Measurements from ENCODE around the gene ARMC8.

ARMC8 gene

GRCh38 chr3:138173769-138174420 lies 13.2 kb upstream of the ARMC8 start:
- H3K27ac ChIP-seq (ENCODE audit: low read length) = no peak overlapping the region
- H3K9me3 ChIP-seq (ENCODE audit: control insufficient read depth, insufficient read depth, low read length) = no peaks in the 10 kb centered on the region
- H3K4me3 ChIP-seq (ENCODE audit: low read length) = peak overlapping the region; percentile 73; the same call in 1 of the 2 replicates
- WGBS (ENCODE audit: insufficient coverage, insufficient read length) = no CpG with 5 or more reads among the region's 13 CpGs
- DNase-seq (ENCODE audit: low read depth, low spot score) = no peak
- no peaks in the 10 kb centered on the region for H3K27me3 ChIP-seq (ENCODE audit: control insufficient read depth, insufficient read depth, low read length)
- no peaks in the 10 kb centered on the region for H3K4me1 ChIP-seq (ENCODE audit: control insufficient read depth, insufficient read depth, low read length)
- H3K36me3 ChIP-seq (ENCODE audit: control insufficient read depth, insufficient read depth, low read length) = peaks cover 2% of the 10 kb centered on the region; the same call in 1 of the 2 replicates

DNA sequence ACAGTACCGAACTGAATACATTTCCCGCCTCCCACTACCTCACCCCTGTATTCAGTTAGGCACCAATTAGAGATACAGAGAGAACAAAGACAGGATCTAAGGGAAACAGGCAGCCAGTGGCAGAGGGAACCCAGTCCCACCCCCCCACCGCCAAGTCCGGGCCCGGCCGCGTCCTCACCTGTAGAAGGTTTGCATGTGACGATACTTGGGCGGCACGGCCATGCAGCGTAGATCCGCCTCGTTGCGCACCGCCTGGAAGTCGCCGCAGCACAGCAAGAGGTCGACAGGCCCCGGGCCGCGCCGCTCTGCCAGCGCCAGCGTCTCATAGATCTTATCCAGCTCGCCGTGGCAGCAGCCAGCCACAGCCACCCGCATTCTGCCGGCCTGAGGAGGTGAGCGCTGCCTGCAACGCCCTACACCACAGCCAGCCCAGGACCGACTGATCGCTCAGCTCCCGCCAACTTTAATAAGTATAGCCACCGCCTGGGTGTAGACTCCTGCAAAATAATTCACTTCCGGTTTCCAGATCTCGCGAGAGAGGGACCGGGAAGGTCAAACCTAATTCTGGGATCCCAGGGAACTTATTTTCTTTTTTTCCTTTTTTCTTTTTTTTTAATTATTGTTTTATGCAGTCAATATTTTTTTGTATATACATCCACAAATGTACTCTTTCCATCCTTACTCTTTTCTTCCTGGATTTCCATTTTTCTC lies 12.5 kb upstream of the ARMC8 start, which contains the start of gene DBR1:
Gene DBR1, minus strand, starts transcription at position 501 of the 711 bp plus-strand sequence. Its CDS starts 126 bp downstream, at position 375.
- Histone ChIP-seq H3K36me3 (ENCODE audit: control insufficient read depth, insufficient read depth, low read length) (no peaks in the 10 kb centered on the region), H3K27me3 (ENCODE audit: control insufficient read depth, insufficient read depth, low read length) (no peaks in the 10 kb centered on the region), H3K4me3 (ENCODE audit: low read length) (peak within 1 kb of the TSS; percentile 73), H3K4me1 (ENCODE audit: control insufficient read depth, insufficient read depth, low read length) (no peaks in the 10 kb centered on the region), H3K9me3 (ENCODE audit: control insufficient read depth, insufficient read depth, low read length) (no peaks in the 10 kb centered on the region), H3K27ac (ENCODE audit: low read length) (no peak within 1 kb of the TSS)
- no CpG with 5 or more reads among the region's 38 CpGs for WGBS (ENCODE audit: insufficient coverage, insufficient read length)
- DNase-seq (ENCODE audit: low read depth, low spot score) = no peak

GRCh38 chr3:138180375-138181029 lies 6.6 kb upstream of the ARMC8 start:
- Histone ChIP-seq H3K4me1 (ENCODE audit: control insufficient read depth, insufficient read depth, low read length) (no peaks in the 10 kb centered on the region), H3K27me3 (ENCODE audit: control insufficient read depth, insufficient read depth, low read length) (no peaks in the 10 kb centered on the region), H3K4me3 (ENCODE audit: low read length) (no peak overlapping the region), H3K9me3 (ENCODE audit: control insufficient read depth, insufficient read depth, low read length) (no peaks in the 10 kb centered on the region), H3K27ac (ENCODE audit: low read length) (no peak overlapping the region), H3K36me3 (ENCODE audit: control insufficient read depth, insufficient read depth, low read length) (no peaks in the 10 kb centered on the region)
- no CpG with 5 or more reads among the region's 2 CpGs for WGBS (ENCODE audit: insufficient coverage, insufficient read length)
- no peak for DNase-seq (ENCODE audit: low read depth, low spot score)

DNA sequence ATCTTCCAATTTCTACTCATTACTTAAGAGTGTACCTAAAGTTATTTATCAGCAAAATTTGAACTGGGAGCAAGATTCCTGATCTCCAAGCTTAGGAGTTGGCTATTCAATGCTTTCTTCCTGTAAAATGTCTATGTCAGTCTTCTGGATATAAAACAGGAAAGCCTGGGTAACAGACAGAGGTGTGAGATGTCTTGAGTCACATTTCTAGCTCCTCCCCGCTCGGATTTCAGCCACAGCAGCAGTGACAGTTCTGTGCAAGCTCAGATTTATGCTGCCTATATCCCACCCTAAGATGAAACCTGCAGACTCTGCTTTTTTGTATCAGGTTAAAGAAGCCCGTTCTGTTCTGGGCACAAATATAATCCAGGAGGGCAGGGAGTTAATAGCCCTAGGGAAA lies 2.1 kb upstream of the ARMC8 start:
- no peak for DNase-seq (ENCODE audit: low read depth, low spot score)
- no CpG with 5 or more reads among the region's 3 CpGs for WGBS (ENCODE audit: insufficient coverage, insufficient read length)
- no peaks in the 10 kb centered on the region; the same call in 1 of the 2 replicates for H3K4me1 ChIP-seq (ENCODE audit: control insufficient read depth, insufficient read depth, low read length)

DNA sequence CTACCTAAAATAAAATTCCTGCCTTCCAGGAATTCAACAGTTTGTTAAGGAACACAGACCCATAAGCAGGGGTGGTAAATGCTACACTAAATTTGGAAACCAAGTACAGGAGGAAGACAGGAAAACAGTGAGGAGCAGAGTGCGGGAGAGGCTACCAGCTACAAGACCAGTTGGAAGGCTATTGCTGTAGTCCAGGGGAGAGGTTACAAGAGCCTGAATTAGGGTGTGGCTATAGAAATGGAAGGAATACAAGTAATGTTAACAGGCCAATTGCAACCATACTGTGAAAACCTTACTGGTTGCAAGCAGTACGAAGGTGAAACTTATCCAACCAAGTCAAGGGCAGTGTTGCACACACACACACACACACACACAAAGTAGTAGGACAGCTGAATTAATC lies 880 bp upstream of the ARMC8 start:
- Histone ChIP-seq H3K9me3 (ENCODE audit: control insufficient read depth, insufficient read depth, low read length) (no peaks in the 10 kb centered on the region), H3K27ac (ENCODE audit: low read length) (no peak overlapping the region), H3K27me3 (ENCODE audit: control insufficient read depth, insufficient read depth, low read length) (no peaks in the 10 kb centered on the region), H3K4me3 (ENCODE audit: low read length) (no peak overlapping the region), H3K36me3 (ENCODE audit: control insufficient read depth, insufficient read depth, low read length) (no peaks in the 10 kb centered on the region), H3K4me1 (ENCODE audit: control insufficient read depth, insufficient read depth, low read length) (no peaks in the 10 kb centered on the region; the same call in 1 of the 2 replicates)
- no CpG with 5 or more reads among the region's 2 CpGs for WGBS (ENCODE audit: insufficient coverage, insufficient read length)
- no peak for DNase-seq (ENCODE audit: low read depth, low spot score)

More for the DNA sequence above, 2.1 kb upstream of the ARMC8 start:
- H3K9me3 ChIP-seq (ENCODE audit: control insufficient read depth, insufficient read depth, low read length) = no peaks in the 10 kb centered on the region
- H3K36me3 ChIP-seq (ENCODE audit: control insufficient read depth, insufficient read depth, low read length) = no peaks in the 10 kb centered on the region
- no peak overlapping the region for H3K4me3 ChIP-seq (ENCODE audit: low read length)
- H3K27me3 ChIP-seq (ENCODE audit: control insufficient read depth, insufficient read depth, low read length) = no peaks in the 10 kb centered on the region
- H3K27ac ChIP-seq (ENCODE audit: low read length) = no peak overlapping the region

DNA sequence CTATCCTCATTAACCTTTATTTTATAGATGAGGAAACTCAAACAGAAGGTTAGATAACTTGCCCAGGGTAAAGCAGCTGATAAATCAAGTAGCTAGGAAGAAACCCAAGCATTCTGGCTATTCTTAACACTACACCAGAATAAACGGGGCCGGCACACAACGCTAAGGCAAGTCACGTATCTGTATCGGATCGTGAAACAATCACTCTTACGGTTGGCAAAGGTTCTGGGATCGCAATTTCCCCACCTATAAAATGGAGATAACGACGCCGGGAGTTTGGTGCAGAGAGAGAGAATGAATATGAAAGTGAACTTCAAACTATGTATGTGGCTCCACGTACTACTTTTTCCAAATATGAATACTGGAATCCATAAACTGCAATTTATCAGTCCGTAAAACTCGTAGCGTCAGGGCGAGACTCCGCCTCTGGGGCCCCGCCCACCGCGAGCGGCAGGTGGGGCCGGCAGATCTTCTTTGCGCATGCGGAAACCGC lies 252 bp upstream of the ARMC8 start:
- Histone ChIP-seq H3K4me1 (ENCODE audit: control insufficient read depth, insufficient read depth, low read length) (no peaks in the 10 kb centered on the region; the same call in 1 of the 2 replicates), H3K27me3 (ENCODE audit: control insufficient read depth, insufficient read depth, low read length) (no peaks in the 10 kb centered on the region), H3K36me3 (ENCODE audit: control insufficient read depth, insufficient read depth, low read length) (no peaks in the 10 kb centered on the region), H3K9me3 (ENCODE audit: control insufficient read depth, insufficient read depth, low read length) (no peaks in the 10 kb centered on the region), H3K4me3 (ENCODE audit: low read length) (peak overlapping the region; percentile 74; the same call in 1 of the 2 replicates), H3K27ac (ENCODE audit: low read length) (no peak overlapping the region)
- no CpG with 5 or more reads among the region's 25 CpGs for WGBS (ENCODE audit: insufficient coverage, insufficient read length)
- DNase-seq (ENCODE audit: low read depth, low spot score) = no peak

DNA sequence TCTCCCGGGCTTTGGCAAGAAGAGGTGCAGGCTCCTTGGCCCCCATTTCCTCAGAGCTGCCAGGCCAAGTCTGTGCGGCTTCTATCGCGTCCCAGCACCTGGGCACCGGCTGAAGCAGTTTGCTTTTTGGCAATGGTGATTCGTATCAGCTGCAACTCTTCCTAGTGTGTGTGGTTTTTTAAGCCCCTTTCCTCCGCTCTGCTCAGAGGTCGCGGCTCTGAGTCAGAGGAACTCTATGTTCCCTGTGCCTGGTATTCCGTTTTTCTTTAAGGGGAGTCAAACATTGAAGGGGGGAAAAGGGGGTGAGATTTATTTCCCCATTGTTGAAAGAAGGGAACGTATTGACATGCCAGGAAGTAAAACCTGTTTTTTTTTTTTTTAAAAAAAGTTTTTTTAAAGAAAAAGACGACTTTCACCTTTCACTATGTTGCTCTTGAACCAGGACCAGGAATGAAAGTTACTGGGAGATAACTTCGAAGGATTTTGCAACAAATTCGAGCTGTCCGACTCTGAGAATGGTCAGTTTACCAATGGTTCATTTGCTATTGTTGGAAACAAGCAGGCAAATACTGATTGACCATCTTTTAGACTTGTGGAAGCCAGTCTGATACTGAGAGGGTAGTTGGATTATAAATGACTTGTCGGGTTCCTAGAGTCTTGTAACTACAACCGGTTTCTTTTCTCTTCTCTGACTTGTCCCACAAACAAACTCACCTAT lies 1.1 kb downstream of the ARMC8 start:
- peaks cover 2% of the 10 kb centered on the region; the same call in 1 of the 2 replicates for H3K36me3 ChIP-seq (ENCODE audit: control insufficient read depth, insufficient read depth, low read length)
- H3K27ac ChIP-seq (ENCODE audit: low read length) = no peak overlapping the region
- no CpG with 5 or more reads among the region's 17 CpGs for WGBS (ENCODE audit: insufficient coverage, insufficient read length)
- no peaks in the 10 kb centered on the region for H3K9me3 ChIP-seq (ENCODE audit: control insufficient read depth, insufficient read depth, low read length)
- no peaks in the 10 kb centered on the region; the same call in 1 of the 2 replicates for H3K4me1 ChIP-seq (ENCODE audit: control insufficient read depth, insufficient read depth, low read length)
- no peaks in the 10 kb centered on the region for H3K27me3 ChIP-seq (ENCODE audit: control insufficient read depth, insufficient read depth, low read length)
- peak overlapping the region; percentile 74 for H3K4me3 ChIP-seq (ENCODE audit: low read length)
- no peak for DNase-seq (ENCODE audit: low read depth, low spot score)

DNA sequence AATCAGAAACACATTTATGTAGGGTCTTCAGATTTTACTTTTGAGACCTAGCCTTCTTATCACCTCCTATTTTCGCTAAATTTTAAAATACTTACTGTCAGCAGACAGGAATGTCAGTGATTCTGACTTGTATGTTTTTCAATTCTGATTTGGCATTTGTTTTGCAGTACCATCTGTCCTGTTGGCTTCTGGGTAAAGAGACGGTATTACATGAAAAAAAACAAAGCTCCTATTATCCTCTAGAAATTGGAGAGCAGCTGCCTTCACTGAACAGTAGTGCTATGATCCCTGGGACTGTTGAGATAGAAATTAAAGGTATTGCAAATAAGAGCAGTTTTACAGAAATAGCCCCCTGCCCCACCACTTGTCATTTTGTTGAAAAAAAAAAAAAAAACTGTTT lies 8.4 kb downstream of the ARMC8 start:
- Histone ChIP-seq H3K36me3 (ENCODE audit: control insufficient read depth, insufficient read depth, low read length) (peaks cover 2% of the 10 kb centered on the region; the same call in 1 of the 2 replicates), H3K27ac (ENCODE audit: low read length) (no peak overlapping the region), H3K9me3 (ENCODE audit: control insufficient read depth, insufficient read depth, low read length) (no peaks in the 10 kb centered on the region), H3K27me3 (ENCODE audit: control insufficient read depth, insufficient read depth, low read length) (no peaks in the 10 kb centered on the region), H3K4me3 (ENCODE audit: low read length) (no peak overlapping the region), H3K4me1 (ENCODE audit: control insufficient read depth, insufficient read depth, low read length) (no peaks in the 10 kb centered on the region)
- DNase-seq (ENCODE audit: low read depth, low spot score) = no peak
- no CpG with 5 or more reads among the region's 2 CpGs for WGBS (ENCODE audit: insufficient coverage, insufficient read length)

GRCh38 chr3:138196023-138196422 lies 8.9 kb downstream of the ARMC8 start:
- Histone ChIP-seq H3K4me1 (ENCODE audit: control insufficient read depth, insufficient read depth, low read length) (no peaks in the 10 kb centered on the region), H3K9me3 (ENCODE audit: control insufficient read depth, insufficient read depth, low read length) (no peaks in the 10 kb centered on the region), H3K4me3 (ENCODE audit: low read length) (no peak overlapping the region), H3K27ac (ENCODE audit: low read length) (no peak overlapping the region), H3K36me3 (ENCODE audit: control insufficient read depth, insufficient read depth, low read length) (peaks cover 2% of the 10 kb centered on the region; the same call in 1 of the 2 replicates), H3K27me3 (ENCODE audit: control insufficient read depth, insufficient read depth, low read length) (no peaks in the 10 kb centered on the region)
- no peak for DNase-seq (ENCODE audit: low read depth, low spot score)
- WGBS (ENCODE audit: insufficient coverage, insufficient read length) = 100% methylated on average over 1 of the region's 2 CpGs

DNA sequence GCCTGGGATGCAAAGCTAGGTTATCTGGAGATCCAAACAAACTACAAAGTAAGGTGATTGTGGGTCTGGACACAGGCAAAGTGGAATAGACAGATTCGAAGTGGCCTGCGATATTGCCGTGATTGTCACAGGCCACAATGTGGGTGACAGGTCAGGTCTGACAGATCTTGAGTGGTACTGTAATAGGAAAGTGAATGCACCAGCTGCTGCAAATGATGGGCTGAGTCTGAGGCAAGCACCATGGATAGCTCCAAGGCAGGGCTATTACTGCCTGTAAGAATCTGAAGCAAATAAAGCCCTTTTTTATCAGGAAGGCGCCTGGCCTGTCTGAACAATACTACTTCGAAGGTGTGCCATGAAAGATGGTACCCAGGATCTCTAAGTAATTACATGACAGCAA lies 10.0 kb downstream of the ARMC8 start:
- WGBS (ENCODE audit: insufficient coverage, insufficient read length) = no CpG with 5 or more reads among the region's 5 CpGs

More for the DNA sequence above, 10.0 kb downstream of the ARMC8 start:
- DNase-seq (ENCODE audit: low read depth, low spot score) = no peak
- no peak overlapping the region for H3K4me3 ChIP-seq (ENCODE audit: low read length)
- H3K9me3 ChIP-seq (ENCODE audit: control insufficient read depth, insufficient read depth, low read length) = no peaks in the 10 kb centered on the region
- peaks cover 2% of the 10 kb centered on the region; the same call in 1 of the 2 replicates for H3K36me3 ChIP-seq (ENCODE audit: control insufficient read depth, insufficient read depth, low read length)
- no peak overlapping the region for H3K27ac ChIP-seq (ENCODE audit: low read length)
- no peaks in the 10 kb centered on the region for H3K27me3 ChIP-seq (ENCODE audit: control insufficient read depth, insufficient read depth, low read length)
- no peaks in the 10 kb centered on the region for H3K4me1 ChIP-seq (ENCODE audit: control insufficient read depth, insufficient read depth, low read length)

All from iPS DF 6.9 (cell line).